GM18868 (cell line): ENCODE measurements around the gene NAGS.
"Not testable (repeated sequence)": the region's sequence is repeated elsewhere in the genome, so short reads cannot be mapped to it uniquely, and the experiment has no call there.

Experiments
- ATAC-seq: cut with Tn5 transposase; IDR thresholded peaks from one replicate; pipeline ENCODE4 v1.9.1; 2021; ENCODE audit warnings: mild to moderate bottlenecking, moderate library complexity; ENCODE audit not compliant: unreplicated experiment

Gene NAGS

DNA sequence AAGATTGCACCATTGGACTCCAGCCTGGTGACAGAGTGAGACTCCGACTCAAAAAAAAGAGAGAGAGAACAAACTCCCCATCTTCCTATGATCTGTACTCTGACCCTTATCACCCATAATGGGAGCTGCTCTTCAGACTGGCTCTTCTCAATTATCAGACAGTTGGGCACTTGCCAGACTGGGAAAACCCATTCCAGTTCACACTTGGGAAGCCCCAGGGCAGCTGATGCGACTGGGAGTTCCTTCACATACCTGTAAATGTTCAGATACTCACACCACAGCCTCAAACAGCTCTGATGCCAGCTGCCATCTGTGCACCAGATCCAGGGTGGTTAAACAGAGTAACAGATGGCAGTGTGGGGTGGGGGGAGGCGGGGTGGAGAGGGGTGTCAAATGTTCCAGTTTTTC lies 34.2 kb downstream of the NAGS start:
- no peak for ATAC-seq

DNA sequence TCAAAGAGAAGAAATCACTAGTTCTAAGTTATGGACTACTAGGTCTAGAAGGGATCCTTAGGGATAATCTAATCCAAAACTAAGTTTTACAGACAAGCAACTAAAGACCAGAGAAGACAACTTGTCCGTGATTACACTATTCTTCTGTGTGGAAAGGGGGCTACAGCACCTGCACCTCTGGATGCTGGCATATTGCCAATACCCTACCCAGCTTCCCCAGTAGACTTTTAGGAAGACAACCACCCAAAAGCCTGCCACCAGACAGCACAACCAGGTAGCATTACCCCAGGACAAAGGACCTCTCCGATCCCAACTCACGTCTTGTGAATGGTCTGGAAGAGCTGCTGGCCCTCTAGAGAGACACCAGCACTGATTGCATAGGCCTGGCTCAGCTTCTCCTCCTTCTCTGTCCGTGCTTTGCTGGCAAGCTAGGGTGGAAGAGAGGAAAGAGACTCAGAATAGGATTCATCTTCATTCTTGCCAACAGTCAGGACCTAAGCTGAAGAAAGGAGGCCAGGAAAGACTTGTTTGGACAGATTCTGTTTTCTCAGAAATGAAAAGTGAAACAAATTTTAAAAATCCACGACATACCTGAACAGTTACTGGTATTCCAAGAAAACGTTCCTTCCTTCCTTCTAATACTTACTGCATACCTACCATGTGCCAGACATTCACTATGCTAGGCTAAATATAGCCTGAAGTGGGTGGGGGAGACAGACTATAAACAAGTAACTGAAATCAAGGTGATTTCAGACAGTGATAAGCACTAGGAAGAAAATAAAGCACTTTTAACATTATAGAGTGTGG lies 35.6 kb downstream of the NAGS start:
- no peak for ATAC-seq

- ATAC-seq, result no peak
Measured at GRCh38 chr17:44043272-44043696, 38.9 kb downstream of the NAGS start.

DNA sequence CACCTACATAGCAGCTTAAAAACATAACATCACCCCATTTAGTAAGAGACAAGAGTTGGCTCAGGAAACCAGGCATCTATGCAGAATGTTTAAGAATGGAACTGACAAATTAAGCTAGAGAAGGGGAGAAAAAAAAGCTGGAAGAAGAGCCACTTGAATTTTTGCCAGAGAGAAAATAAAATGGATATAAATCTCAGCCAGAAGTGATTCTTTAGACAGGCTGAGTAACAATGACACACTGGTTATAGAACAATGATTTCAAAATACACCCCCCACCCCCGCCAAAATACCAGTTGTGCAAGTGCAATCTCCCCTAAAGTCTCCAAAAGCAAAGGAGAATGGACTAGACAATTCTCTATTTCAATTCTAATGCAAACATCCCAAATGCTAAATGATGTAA lies 39.6 kb downstream of the NAGS start:
- no peak for ATAC-seq

DNA sequence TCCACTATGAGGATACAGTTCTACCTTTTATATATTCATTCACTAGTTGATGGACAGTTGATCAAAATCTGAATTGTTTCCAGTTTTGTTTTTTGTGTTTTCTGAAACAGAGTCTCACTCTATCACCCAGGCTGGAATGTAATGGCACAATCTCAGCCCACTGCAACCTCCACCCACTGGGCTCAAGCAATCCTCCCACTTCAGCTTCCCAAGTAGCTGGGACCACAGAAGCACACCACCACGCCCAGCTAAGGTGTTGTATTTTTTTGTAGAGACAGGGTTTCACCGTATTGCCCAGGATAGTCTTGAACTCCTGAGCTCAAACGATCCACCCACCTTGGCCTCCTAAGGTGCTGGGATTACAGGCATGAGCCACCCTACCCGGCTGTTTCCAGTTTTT lies 41.1 kb downstream of the NAGS start:
- no peak for ATAC-seq

DNA sequence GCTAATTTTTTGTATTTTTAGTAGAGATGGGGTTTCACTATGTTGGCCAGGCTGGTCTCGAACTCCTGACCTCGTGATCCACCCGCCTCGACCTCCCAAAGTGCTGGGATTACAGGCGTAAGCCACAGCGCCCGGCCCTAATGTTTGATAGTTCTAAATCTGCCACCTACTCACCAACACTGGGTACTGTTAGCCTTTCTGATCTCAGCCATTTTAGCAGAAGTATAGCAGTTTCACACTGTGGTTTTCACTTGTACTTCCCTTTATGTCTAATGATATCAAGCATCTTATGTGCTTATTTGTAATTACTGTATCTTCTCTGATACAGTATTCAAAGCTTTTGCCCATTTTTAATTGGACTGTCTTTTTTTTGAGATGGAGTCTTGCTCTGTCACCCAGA lies 42.5 kb downstream of the NAGS start:
- ATAC-seq, result not testable (repeated sequence)

- no peak for ATAC-seq
Measured at GRCh38 chr17:44049294-44050060, 45.1 kb downstream of the NAGS start.

DNA sequence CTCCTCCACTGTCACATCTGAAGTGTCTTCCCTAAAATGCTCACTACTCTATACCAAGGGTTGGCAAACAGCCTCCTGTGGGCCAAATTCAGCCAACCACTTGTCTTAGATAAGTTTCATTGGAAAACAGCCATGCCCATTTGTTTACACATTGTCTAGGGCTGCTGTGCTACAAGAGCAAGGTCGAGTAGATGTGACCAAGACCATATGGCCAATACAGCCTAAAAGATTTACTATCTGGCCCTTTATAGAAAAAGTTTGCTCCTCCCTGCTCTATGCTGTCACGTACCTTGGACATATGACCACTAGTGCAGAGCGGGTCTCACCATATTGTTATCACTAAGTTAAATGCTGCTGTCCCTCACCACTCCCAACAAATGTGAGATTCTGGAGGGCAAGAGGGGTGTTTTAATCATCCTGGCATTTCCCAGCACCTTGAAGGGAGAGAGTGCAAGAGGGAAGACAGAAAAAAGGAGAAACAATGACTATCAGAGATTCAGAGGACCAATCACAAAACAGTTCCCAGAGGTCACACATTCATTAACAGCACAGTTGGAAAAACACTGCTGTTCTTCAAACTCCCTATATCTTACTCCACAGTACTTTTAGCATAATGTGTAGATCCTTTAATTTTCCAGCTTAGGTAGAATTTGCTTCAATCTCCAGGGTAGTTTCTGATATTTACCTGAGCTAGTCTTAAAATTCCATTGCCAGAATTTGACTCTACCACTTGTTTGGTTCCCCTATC lies 48.9 kb downstream of the NAGS start:
- ATAC-seq, result no peak
